ENCODE results near the gene WDR7.

The WDR7 gene

GRCh38 chr18:56658261-56658660, 7.1 kb downstream of the WDR7 start:
- no peak overlapping the region for H3K4me3 ChIP-seq (ENCODE audit: low read depth, low read length)
- TF ChIP-seq CTCF (IDR thresholded peaks at IDR 0.05; ENCODE audit: low read depth, low read length) = no peak

- TF ChIP-seq CTCF (IDR thresholded peaks at IDR 0.05; ENCODE audit: low read depth, low read length) = no peak
- no peak overlapping the region for H3K4me3 ChIP-seq (ENCODE audit: low read depth, low read length)
Measured at GRCh38 chr18:56659111-56659510, 8.0 kb downstream of the WDR7 start.

- TF ChIP-seq CTCF (IDR thresholded peaks at IDR 0.05; ENCODE audit: low read depth, low read length) = no peak
- no peak overlapping the region for H3K4me3 ChIP-seq (ENCODE audit: low read depth, low read length)
Measured at GRCh38 chr18:56660655-56661054, 9.5 kb downstream of the WDR7 start.

GRCh38 chr18:56661360-56662062, 10.4 kb downstream of the WDR7 start:
- no peak for TF ChIP-seq CTCF (IDR thresholded peaks at IDR 0.05; ENCODE audit: low read depth, low read length)
- no peak overlapping the region for H3K4me3 ChIP-seq (ENCODE audit: low read depth, low read length)

- no peak overlapping the region for H3K4me3 ChIP-seq (ENCODE audit: low read depth, low read length)
- TF ChIP-seq CTCF (IDR thresholded peaks at IDR 0.05; ENCODE audit: low read depth, low read length) = no peak
Measured at GRCh38 chr18:56662063-56662408, 10.9 kb downstream of the WDR7 start.

GRCh38 chr18:56662502-56662901, 11.3 kb downstream of the WDR7 start:
- TF ChIP-seq CTCF (IDR thresholded peaks at IDR 0.05; ENCODE audit: low read depth, low read length) = no peak
- no peak overlapping the region for H3K4me3 ChIP-seq (ENCODE audit: low read depth, low read length)

GRCh38 chr18:56662902-56663301, 11.7 kb downstream of the WDR7 start:
- TF ChIP-seq CTCF (IDR thresholded peaks at IDR 0.05; ENCODE audit: low read depth, low read length) = no peak
- H3K4me3 ChIP-seq (ENCODE audit: low read depth, low read length) = no peak overlapping the region
